ENCODE results near the gene SLC7A11. TPM values are rescaled to one million over a fixed set of nuclear protein-coding genes. Genes with fewer than 3 reads are reported as not detected.

SLC7A11 gene
- total RNA-seq (2022; extraction: Qiagen RNA extraction; ENCODE audit: low read depth): 31.5 to 47.6 TPM (median 42.3 TPM) in 5 replicates

GRCh38 chr4:138242076-138242833 lies at the start of gene SLC7A11:
Gene SLC7A11 (minus strand): TSS chr4:138242349. CDS start chr4:138242069, 280 bp downstream.

